SK-N-SH (cell line): Measurements from ENCODE around the gene ID1. TPM values are rescaled to one million over a fixed set of nuclear protein-coding genes. Genes with fewer than 3 reads are reported as not detected.

Source experiments
- CTCF ChIA-PET: fragments of 300-600, 350-600 bp; formaldehyde crosslinking; extraction: SDS; loops from one replicate; lab custom pipeline; 2021; lab: Yijun Ruan, JAX
- POLR2A ChIA-PET: fragments of 350-600 bp; sonication (Branson Sonifier 250); formaldehyde crosslinking; extraction: SDS; loops from one replicate; lab custom pipeline; 2020; ENCODE audit warnings: antibody characterized with exemption, inconsistent platforms; lab: Yijun Ruan, JAX
- DNase-seq: peaks from one replicate; pipeline ENCODE4 v3.0.0; 2012
- H2AFZ ChIP-seq: fragments of 200-600 bp; sonication (generic); 2 replicates; pipeline ENCODE4 v1.8.1; 2016; ENCODE audit warnings: antibody characterized with exemption, mild to moderate bottlenecking, low read depth
- H3F3A ChIP-seq: fragments of 200-600 bp; sonication (generic); replicated peaks from 2 replicates; pipeline ENCODE3; 2016; ENCODE audit warnings: antibody characterized with exemption, mild to moderate bottlenecking; ENCODE audit not compliant: insufficient read depth
- H3K27ac ChIP-seq, 2 experiments: fragments of 200-500 bp in 1 of 2; fragments of 200-600 bp in 1 of 2; sonication (Bioruptor generic) in 1 of 2; sonication (generic), shearing (Covaris generic) in 1 of 2; 2 replicates each; pipeline versions ENCODE4 v1.5.1 to v1.6.1; 2014 to 2016; ENCODE audit warnings: low read depth in 2 of 2, inconsistent platforms in 1 of 2, low read length in 1 of 2, mild to moderate bottlenecking in 1 of 2, mixed read lengths in 1 of 2
- H3K27me3 ChIP-seq: fragments of 200-600 bp; sonication (generic), shearing (Covaris generic); 2 replicates; pipeline ENCODE4 v1.6.1; 2016; ENCODE audit warnings: mixed run types; ENCODE audit not compliant: insufficient read depth
- H3K36me3 ChIP-seq, 2 experiments: fragments of 200-500 bp in 1 of 2; fragments of 200-600 bp in 1 of 2; sonication (Bioruptor generic) in 1 of 2; sonication (generic) in 1 of 2; replicated peaks in 1 of 2; 2 replicates each; pipeline versions ENCODE3 to v1.5.1; 2014 to 2016; ENCODE audit warnings: low read length in 1 of 2, mild to moderate bottlenecking in 1 of 2; ENCODE audit not compliant: insufficient read depth in 2 of 2, control insufficient read depth in 1 of 2
- H3K4me1 ChIP-seq, 2 experiments: fragments of 200-500 bp in 1 of 2; fragments of 200-600 bp in 1 of 2; sonication (Bioruptor generic) in 1 of 2; sonication (generic), shearing (Covaris generic) in 1 of 2; 2 replicates each; pipeline versions ENCODE4 v1.5.1 to v1.6.1; 2014 to 2016; ENCODE audit warnings: low read depth in 1 of 2, low read length in 1 of 2, mixed run types in 1 of 2; ENCODE audit not compliant: insufficient read depth in 2 of 2, control insufficient read depth in 1 of 2
- H3K4me2 ChIP-seq: fragments of 200-600 bp; sonication (generic), shearing (Covaris generic); 2 replicates; pipeline ENCODE4 v1.6.1; 2017; ENCODE audit warnings: mixed run types
- H3K4me3 ChIP-seq, 2 experiments: fragments of 200-500 bp in 1 of 2; fragments of 200-600 bp in 1 of 2; sonication (Bioruptor generic) in 1 of 2; sonication (generic), shearing (Covaris generic) in 1 of 2; 2 replicates each; pipeline versions ENCODE4 v1.5.1 to v1.8.1; 2014 to 2016; ENCODE audit warnings: low read depth in 2 of 2, inconsistent platforms in 1 of 2, low read length in 1 of 2, mild to moderate bottlenecking in 1 of 2, mixed read lengths in 1 of 2, moderate library complexity in 1 of 2
- H3K79me2 ChIP-seq: fragments of 200-600 bp; sonication (generic); 2 replicates; pipeline ENCODE4 v1.8.1; 2017; ENCODE audit warnings: mild to moderate bottlenecking; ENCODE audit not compliant: insufficient read depth
- H3K9ac ChIP-seq: fragments of 200-600 bp; sonication (generic); 2 replicates; pipeline ENCODE4 v1.6.1; 2017; ENCODE audit warnings: mixed run types
- H3K9me2 ChIP-seq: fragments of 200-600 bp; sonication (generic); 2 replicates; pipeline ENCODE4 v1.6.1; 2017; ENCODE audit warnings: mixed run types
- H3K9me3 ChIP-seq: fragments of 200-600 bp; sonication (generic); 2 replicates; pipeline ENCODE4 v1.6.1; 2017; ENCODE audit warnings: mixed run types, mild to moderate bottlenecking, moderate library complexity
- H4K20me1 ChIP-seq: fragments of 200-600 bp; sonication (generic); 2 replicates; pipeline ENCODE4 v1.6.1; 2017; ENCODE audit warnings: mild to moderate bottlenecking, mixed run types; ENCODE audit not compliant: insufficient read depth
- ELF1 ChIP-seq: IDR thresholded peaks from 2 replicates; pipeline ENCODE4 v1.4.0; 2012
- EZH2phosphoT487 ChIP-seq: fragments of 200-600 bp; sonication (generic); IDR thresholded peaks from 2 replicates; pipeline ENCODE4 v1.6.1; 2017; ENCODE audit warnings: low read depth, mixed run types, mild to moderate bottlenecking, antibody characterized with exemption, moderate library complexity, borderline replicate concordance
- FOXJ3 ChIP-seq: sonication (generic); formaldehyde crosslinking; IDR thresholded peaks from 2 replicates; pipeline ENCODE4 v1.5.1; 2020; ENCODE audit warnings: mild to moderate bottlenecking, missing genetic modification reagents
- GATA2 ChIP-seq: sonication (generic); formaldehyde crosslinking; IDR thresholded peaks from 2 replicates; pipeline ENCODE4 v1.5.0; 2020; ENCODE audit warnings: mild to moderate bottlenecking, missing genetic modification reagents
- MAX ChIP-seq: IDR thresholded peaks from 2 replicates; pipeline ENCODE4 v1.4.0; 2012; ENCODE audit warnings: low read depth
- MXI1 ChIP-seq: IDR thresholded peaks from 2 replicates; pipeline ENCODE4 v1.6.1; 2012; ENCODE audit warnings: mild to moderate bottlenecking, low read depth, low read length, improper control_type of control experiment
- NFIC ChIP-seq: IDR thresholded peaks from 2 replicates; pipeline ENCODE4 v1.4.0; 2012; ENCODE audit warnings: borderline replicate concordance
- NRF1 ChIP-seq: IDR thresholded peaks from 2 replicates; pipeline ENCODE4 v1.6.1; 2012; ENCODE audit warnings: low read depth, mild to moderate bottlenecking, low read length
- RAD21 ChIP-seq: IDR thresholded peaks from 2 replicates; pipeline ENCODE4 v1.6.1; 2012; ENCODE audit warnings: mild to moderate bottlenecking, low read length
- RCOR1 ChIP-seq: fragments of 150-350 bp; IDR thresholded peaks from 2 replicates; pipeline ENCODE4 v1.6.1; 2017; ENCODE audit warnings: antibody characterized with exemption, low read length
- REST ChIP-seq: IDR thresholded peaks from 2 replicates; pipeline ENCODE4 v1.6.1; 2012; ENCODE audit warnings: mild to moderate bottlenecking, low read depth, low read length, moderate library complexity
- RFX5 ChIP-seq: IDR thresholded peaks from 2 replicates; pipeline ENCODE4 v1.6.1; 2012; ENCODE audit warnings: mild to moderate bottlenecking, improper control_type of control experiment, low read length
- SIN3A ChIP-seq: IDR thresholded peaks from 2 replicates; pipeline ENCODE4 v1.6.1; 2012; ENCODE audit warnings: low read depth, mild to moderate bottlenecking, low read length, moderate library complexity, borderline replicate concordance
- TCF12 ChIP-seq: IDR thresholded peaks from 2 replicates; pipeline ENCODE4 v1.4.0; 2012
- TEAD4 ChIP-seq: IDR thresholded peaks from 2 replicates; pipeline ENCODE4 v1.4.0; 2012; ENCODE audit warnings: mild to moderate bottlenecking, borderline replicate concordance; ENCODE audit not compliant: insufficient read depth
- USF1 ChIP-seq: IDR thresholded peaks from 2 replicates; pipeline ENCODE4 v1.4.0; 2012; ENCODE audit warnings: low read depth, borderline replicate concordance
- YY1 ChIP-seq: IDR thresholded peaks from 2 replicates; pipeline ENCODE4 v1.4.0; 2012; ENCODE audit warnings: low read depth, mild to moderate bottlenecking
- ZBTB33 ChIP-seq: IDR thresholded peaks from 2 replicates; pipeline ENCODE4 v1.4.0; 2012; ENCODE audit warnings: low read depth, borderline replicate concordance
- WGBS: methylation state at CpG from one replicate; pipeline ENCODE4 v1.1.6; 2017; ENCODE audit warnings: low lambda C conversion rate; 5-methylcytosine and 5-hydroxymethylcytosine counted together
- polyA plus RNA-seq, 3 experiments: library from polyadenylated mRNA; depleted of rRNA; stranded (reverse); fragments of >200 nt; gene quantifications; 2 replicates each; pipeline ENCODE4 v1.2.3, GENCODE V29; 2012

ID1 gene
- polyA plus RNA-seq, 1 of the 3 experiments (the other 2 are of a cell fraction): 493 TPM

DNA sequence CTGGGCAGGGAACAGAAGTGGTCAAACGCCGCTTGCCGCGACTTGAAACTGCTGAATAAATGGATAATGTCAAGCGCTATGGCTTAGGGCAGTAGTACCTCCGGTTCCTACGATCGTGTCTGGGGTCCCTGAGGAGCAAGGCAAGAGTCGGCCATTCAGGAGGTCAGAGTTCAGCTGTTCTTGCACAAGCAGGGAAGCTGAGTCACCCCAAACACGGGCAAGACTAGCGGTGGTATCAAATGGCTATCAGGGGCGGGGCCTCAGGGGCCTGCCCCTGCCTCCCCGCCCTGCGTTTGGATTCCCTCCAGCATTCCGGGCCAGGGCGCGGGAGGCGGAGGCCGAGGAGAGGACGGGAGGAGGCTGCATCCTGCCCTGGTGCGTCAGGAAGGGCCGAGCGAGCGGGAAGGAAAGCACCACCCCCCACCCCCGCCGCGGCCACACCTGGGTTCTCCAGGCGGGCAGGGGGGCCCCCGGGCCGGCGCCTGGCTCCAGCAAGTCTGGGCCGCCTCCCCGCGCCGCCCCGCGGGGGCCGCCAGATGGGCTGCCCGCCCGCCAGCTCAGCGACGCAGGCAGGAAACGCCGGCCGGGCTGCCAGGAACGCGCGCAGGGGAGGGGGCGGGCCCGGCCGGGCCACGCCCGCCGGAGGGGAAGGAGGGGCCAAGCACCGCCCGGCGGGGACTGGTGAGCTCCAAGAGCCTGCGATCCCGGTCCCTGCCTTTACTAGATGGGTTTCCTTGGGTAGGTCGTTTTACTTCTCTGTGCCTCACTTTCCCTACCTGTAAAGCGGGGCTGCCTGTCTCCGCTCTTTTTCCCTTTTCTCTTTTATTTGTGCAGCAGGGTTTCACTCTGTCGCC is 32.2 kb upstream of the ID1 start (continued):
- TF ChIP-seq RAD21 (no peak; the same call in 1 of the 2 replicates), MAX (peak; percentile 72; the same call in 1 of the 2 replicates), RCOR1 (peak; percentile 8; the same call in 1 of the 2 replicates), USF1 (0 out of 2 replicates have a peak, but pooled peaks have one; percentile 12), MXI1 (no peak), EZH2phosphoT487 (no peak), NRF1 (peak; percentile 40), NFIC (peak; percentile 92), TEAD4 (peak; percentile 74), FOXJ3 (no peak), YY1 (peak; percentile 67; the same call in 1 of the 2 replicates), TCF12 (peak; percentile 83), GATA2 (peak; percentile 33; the same call in 1 of the 2 replicates)
- TF ChIP-seq, all 33 proteins: peak for 24

GRCh38 chr20:31573555-31574321 is 31.4 kb upstream of the ID1 start:
- Histone ChIP-seq H3K27ac (peak overlapping the region; percentile 73 to 93), H3K4me2 (peak overlapping the region; percentile 91), H3K4me1 (peaks cover 37 to 40% of the 10 kb centered on the region in 2 experiments), H4K20me1 (no peaks in the 10 kb centered on the region), H3K4me3 (peak overlapping the region; percentile 52 to 59), H3K9me2 (no peaks in the 10 kb centered on the region), H2AFZ (no peak overlapping the region), H3F3A (peaks cover 42% of the 10 kb centered on the region), H3K27me3 (no peaks in the 10 kb centered on the region), H3K9me3 (no peaks in the 10 kb centered on the region), H3K9ac (peak overlapping the region; percentile 93), H3K79me2 (peaks cover 17% of the 10 kb centered on the region; the same call in 1 of the 2 replicates), H3K36me3 (peaks cover 0 to 5% of the 10 kb centered on the region in 2 experiments)
- ChIA-PET POLR2A (interaction anchor here (0.6 to 8.9 kb wide), 9 partner anchors 11 to 150 kb away, joined by 3 to 181 read pairs (median 5); partner anchors contain the start of genes DEFB123 and ID1), CTCF (interaction anchor here (0.9 to 31.0 kb wide), 5 partner anchors 11 to 249 kb away, joined by 3 to 1802 read pairs (median 5); partner anchors contain the start of gene ID1)
- TF ChIP-seq NFIC (peak; percentile 24; the same call in 1 of the 2 replicates), ZBTB33 (no peak), ELF1 (no peak), REST (no peak), RFX5 (no peak), MXI1 (no peak), SIN3A (0 out of 2 replicates have a peak, but pooled peaks have one; percentile 25), GATA2 (no peak)
- DNase-seq: no peak
- 20% methylated on average over 19 of the region's 19 CpGs for WGBS
